HG02938 (cell line): ENCODE measurements around the gene MTUS2.
"Not testable (repeated sequence)": the region's sequence is repeated elsewhere in the genome, so short reads cannot be mapped to it uniquely, and the experiment has no call there.

ENCODE experiments used
- ATAC-seq: cut with Tn5 transposase; IDR thresholded peaks from one replicate; pipeline ENCODE4 v1.9.1; 2021; ENCODE audit warnings: mild to moderate bottlenecking, moderate library complexity; ENCODE audit not compliant: unreplicated experiment

MTUS2 gene

DNA sequence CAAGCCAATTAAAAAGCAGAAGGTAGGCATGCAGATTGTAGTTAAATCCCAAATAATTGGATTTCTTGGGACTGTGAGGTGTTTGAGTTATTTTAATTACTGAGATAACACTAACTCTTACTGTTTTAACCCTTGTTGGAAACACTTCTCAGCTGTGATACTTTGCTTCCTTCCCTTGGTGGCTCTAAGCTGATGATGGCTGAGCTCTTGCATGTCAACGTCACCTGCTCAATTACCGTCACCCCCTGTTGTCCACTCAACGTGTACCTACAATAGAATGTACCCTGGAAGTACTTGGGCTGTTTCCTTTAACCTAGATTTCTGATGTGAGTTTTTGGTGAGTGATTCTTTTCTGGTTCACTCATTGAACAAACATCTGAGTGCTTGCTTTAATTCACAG is 471.9 kb downstream of the MTUS2 start:
- no peak for ATAC-seq

- ATAC-seq, result no peak
Observed at GRCh38 chr13:29294821-29295220, 474.7 kb downstream of the MTUS2 start.

DNA sequence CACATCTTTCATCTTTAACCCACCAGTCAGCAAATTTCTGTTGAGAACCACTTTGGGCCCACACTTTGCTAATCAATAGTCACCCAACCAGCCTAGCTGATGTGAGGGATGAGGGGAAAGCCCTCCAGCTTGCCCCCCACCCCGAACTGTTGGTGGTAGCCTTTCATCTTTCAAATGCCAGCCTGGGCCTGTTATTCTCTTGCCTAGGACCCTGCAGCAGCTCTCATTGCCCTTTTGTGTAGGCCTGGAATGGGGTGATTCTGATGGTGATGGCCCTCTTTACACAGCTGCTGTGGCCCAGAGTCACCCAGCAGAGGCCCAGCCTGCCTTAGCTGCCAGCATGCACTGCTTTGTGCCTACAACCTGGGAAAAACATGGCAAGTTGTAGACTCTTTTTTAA is 480.9 kb downstream of the MTUS2 start:
- ATAC-seq, result no peak

- no peak for ATAC-seq
Observed at GRCh38 chr13:29304148-29304547, 484.0 kb downstream of the MTUS2 start.

- ATAC-seq, result no peak
Observed at GRCh38 chr13:29310806-29311205, 490.7 kb downstream of the MTUS2 start.

- no peak for ATAC-seq
Observed at GRCh38 chr13:29315847-29316246, 495.7 kb downstream of the MTUS2 start.

- ATAC-seq, result no peak
Observed at GRCh38 chr13:29317828-29318227, 497.7 kb downstream of the MTUS2 start.

DNA sequence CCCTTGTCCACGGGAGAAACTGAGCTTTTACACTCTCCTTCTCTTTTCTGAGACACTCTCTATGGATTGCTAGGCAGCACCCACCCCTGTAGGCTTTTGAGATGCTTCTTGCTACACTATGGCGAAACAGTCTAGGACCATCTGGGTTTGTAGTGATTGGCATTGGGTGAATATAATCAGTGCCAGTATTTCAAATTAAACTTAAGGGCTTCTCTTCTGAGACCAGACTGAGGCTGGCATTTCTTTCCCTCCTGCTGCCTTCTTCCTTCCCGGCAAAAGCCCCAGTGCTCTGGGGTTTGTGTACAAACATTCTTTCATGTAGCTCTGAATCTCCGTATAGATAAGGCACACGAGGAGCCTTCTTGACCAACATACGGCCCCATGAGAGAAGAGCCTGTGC is 498.6 kb downstream of the MTUS2 start:
- no peak for ATAC-seq

DNA sequence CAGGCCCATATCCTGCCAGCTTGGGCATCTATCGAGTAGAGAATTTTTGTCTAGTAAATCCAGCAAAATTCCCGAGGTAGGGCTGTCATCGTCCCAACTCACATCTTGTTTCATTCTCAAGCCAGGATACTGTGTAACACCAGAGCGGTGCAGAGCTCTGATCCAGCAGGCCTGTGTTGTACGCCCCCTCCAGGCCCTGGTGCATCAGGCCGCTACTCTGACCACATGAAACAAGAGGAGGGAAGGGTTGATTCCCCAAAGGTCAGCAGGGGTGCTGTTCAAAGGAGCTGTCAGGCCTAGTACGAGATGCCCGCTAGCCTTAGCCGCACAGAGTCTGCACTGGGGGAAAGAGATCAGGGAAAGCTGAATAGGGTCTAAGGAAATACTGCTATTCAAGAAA is 499.3 kb downstream of the MTUS2 start:
- no peak for ATAC-seq

- ATAC-seq, result no peak
Observed at GRCh38 chr13:29323954-29324353, 503.8 kb downstream of the MTUS2 start.

DNA sequence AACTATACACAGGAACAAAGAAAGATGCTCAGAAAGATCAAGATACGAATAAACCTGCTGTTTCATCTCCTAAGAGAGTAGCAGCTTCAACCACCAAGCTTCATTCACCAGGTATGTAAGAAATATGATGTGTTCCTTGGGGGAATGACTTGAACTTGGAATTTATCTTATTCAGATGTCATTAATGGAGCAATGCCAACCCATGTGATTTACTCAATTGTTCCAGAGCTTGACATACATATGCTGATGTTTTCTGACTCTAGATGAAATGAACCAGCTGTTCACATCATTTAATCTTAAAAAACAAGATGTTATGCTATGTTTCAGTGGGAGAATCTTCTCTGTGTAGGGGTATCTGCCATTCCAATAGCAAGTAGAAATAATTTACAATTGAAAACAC is 504.5 kb downstream of the MTUS2 start:
- ATAC-seq, result no peak

DNA sequence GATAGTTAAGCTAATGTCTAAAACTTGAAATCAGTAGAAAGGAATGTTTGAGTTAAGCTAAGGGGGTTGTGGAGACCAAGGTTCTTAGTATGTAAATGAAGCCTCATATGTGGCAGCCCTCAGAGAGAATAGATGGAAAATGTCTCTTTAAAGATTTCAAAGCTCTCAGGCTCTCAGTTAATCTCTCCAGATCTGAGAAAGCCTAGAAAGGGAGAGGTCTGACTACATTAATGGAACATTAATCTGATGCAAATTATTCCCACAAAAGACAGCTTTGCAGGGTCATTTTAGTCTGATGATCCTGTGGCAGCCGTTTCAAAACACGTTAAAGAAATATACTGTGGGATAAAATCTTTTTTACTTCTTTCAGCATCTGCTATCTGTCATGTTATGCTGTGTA is 508.4 kb downstream of the MTUS2 start:
- no peak for ATAC-seq

GRCh38 chr13:29336356-29336755 is 516.2 kb downstream of the MTUS2 start:
- no peak for ATAC-seq

DNA sequence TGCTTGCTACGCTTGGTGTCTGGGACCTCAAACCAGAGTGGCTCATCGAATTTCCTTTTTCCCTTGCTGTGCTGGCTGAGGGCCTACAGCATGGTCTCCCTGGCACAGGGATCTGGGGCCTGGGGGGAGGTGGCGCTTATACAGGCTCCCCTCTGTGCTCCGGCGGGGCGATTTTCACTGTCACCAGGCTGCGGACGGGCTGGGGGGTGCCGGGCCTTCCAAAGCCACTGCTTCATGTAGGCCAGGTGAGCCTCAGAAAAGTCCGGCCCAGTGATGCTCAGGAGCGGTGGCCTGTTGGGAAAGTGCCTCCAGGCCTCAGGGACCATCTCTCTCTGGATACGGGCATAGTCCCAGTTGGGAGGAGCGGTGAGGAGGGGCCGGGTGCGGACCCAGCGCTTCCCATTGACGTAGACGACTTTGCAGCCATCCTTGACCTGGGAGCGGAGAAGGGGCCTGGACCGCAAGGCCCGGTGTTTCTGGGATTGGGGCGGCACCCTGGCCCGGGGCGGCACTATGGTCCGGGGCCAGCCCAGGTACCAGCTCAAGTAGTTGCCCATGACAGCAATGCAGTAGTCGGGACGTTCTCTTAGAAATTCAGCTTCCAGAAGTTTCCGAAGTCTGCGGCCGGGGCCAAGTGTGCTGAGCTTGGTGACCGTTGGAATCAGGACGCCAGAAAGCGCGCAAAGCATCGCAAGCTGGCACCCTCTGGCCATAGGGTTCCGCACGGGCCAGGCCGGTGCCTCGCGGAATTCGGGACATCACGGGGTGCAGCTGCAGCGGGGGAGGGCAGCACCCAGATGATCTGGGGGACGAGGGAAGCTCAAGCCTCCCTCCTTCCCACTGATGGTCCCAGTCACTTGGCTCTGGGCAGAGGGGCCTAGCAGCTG is 519.5 kb downstream of the MTUS2 start:
- no peak for ATAC-seq

GRCh38 chr13:29345860-29346582 is 525.9 kb downstream of the MTUS2 start:
- not testable (repeated sequence) for ATAC-seq

DNA sequence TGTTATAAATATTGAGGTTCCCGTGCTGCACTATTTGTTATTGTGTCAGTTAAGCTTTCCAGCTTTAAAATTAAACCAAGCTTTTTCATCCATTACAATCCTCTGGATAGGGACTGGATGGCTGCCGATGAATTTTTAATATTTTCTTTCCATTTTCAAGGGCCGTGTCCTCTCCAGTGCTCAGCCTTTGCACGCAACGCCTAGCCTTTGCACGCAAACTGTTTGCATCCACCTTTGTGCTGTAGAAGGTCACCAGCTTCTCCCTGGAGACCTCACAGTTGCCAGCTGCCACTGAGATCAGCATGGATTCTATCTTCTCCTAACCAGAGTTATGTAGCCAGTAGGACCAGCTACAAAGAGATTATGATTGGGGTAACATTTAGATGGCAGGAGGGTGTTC is 534.9 kb downstream of the MTUS2 start:
- no peak for ATAC-seq

- ATAC-seq, result no peak
Observed at GRCh38 chr13:29359181-29359580, 539.0 kb downstream of the MTUS2 start.

DNA sequence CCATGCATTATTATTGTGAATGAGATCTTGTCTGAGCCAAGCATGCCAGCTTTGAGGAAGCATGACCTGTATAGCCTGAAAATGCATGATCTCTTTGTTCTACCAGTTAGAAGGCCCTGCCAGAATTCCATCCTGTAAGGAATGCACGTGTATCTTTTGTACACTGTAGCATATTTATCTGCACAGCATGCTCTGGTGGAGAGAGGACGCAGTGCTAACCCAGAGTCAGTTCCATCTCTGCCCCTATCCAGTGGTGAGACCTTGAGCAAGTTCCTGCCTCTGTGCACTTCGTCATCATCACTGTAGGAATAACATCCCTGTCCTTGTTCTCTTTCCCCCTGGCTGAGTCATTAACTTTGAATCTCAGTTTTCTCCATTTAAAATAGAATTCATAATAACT is 541.6 kb downstream of the MTUS2 start:
- no peak for ATAC-seq

DNA sequence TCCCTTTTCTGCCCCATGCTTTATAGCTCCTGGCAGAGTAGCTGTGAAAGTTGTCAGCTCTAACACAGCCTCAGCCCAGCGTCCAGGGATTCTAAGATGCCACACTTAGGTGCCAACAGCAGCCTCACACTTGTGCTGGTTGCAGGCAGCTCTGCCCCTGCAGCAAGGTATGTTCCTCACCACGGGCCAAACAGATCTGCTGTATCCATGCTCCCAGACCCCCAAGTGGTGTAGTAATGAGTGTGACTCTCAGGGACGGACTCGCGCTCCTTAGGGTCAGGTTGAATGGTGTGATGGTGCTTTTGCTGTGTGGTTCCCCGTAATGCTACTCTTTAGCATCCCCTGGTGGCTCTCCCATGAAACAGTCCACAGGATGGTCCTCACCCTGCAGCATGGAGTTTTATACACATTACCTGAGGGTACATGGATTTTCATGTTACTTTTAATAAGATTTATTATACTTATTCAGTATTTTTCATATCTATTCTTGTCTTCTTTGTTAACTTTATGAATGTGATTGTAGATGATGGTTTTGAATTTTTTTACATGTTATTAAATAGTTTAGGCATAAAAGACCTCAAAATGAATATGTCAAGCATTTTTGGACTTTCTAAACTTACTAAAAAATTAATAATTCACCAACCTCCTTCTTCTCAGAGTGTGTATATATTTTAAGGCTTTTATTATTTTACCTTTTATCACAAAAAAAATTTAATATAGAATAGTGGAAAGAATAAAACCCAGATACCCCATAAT is 542.9 kb downstream of the MTUS2 start:
- peak; percentile 85 for ATAC-seq

- no peak for ATAC-seq
Observed at GRCh38 chr13:29369060-29369743, 549.1 kb downstream of the MTUS2 start.

DNA sequence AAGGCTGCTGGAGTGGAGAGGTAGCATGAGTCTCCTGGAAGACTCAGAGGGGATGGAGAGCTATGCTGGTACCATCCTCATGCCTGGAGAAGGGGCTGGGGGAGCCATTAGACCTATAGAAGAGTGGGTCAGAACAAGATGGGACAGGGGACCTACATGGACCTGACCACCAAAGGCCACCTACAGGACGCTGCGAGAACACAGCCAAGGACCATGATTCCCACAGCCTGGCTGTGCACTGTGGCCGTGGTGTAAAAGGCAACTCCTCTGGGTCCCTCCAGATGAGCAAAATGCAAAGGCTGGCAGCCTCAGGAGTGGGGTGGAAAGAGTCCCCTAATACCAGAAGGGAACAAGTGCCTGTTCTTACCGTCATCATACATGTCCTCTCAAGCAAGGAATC is 559.1 kb downstream of the MTUS2 start:
- no peak for ATAC-seq
